Measurements from ENCODE around the gene ITPR1.

ITPR1 gene

DNA sequence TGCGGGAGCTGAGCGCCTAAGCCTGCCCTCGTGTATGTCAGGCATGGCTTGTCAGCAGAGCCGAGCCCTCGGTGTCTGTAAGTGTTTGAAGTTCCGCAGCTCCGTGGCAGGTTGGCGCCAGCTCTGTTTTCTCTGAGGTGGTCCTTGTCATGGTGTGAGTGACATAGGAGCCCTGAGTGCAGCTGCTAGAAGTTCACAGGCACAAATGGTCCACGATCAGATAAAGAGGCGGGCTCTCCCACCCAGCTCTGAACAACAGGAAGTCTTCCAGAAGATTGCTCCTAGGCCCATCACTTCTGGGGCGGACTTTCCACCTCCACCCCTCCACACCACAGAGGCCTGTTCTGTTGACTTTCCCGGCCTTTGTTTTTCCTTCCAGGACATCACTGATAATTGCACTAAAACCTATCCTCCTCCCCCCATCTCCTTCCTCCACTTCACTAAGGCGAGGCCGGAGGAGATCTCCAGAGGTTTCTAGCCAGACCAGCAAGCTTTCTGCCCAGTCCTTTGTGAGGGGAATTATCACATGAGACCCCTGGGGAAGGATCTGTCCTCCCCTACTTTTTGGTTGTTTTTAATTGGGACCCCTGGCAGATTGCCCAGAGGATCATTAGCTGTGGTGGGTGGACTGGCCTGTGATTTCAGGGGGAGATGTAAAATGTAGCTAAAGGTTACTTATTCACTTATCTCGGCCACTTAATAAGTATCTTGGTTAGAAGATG is 19.9 kb downstream of the ITPR1 start:
- no peaks in the 10 kb centered on the region for H3K9me3 Mint-ChIP-seq (ENCODE audit: low read depth)
- peaks cover 7% of the 10 kb centered on the region for H3K36me3 Mint-ChIP-seq
- H3K27me3 Mint-ChIP-seq = no peaks in the 10 kb centered on the region
- H3K27ac Mint-ChIP-seq = no peak overlapping the region
- H3K4me1 Mint-ChIP-seq (ENCODE audit: low read depth) = peaks cover 63% of the 10 kb centered on the region
- no peak overlapping the region for H3K4me3 Mint-ChIP-seq

DNA sequence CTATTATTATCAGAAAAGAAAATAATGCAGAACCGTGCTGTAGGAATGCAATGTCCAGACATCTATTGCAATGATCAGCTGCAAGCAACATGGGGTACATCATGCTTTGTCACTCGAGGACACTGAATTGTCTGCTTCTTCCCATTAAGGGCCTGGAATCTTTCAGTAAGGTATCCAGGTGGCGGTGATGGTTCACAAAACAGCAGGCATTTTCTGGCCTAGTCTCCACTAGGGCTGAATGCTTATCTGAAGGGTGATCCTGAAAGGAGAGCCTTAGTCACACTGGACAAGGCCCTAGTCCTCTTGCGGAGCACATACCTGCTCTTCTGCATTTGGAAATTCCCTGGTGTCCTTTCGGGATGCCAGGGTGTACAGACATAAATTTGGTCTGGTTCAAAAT is 21.2 kb downstream of the ITPR1 start:
- Mint-ChIP-seq H3K27me3 (no peaks in the 10 kb centered on the region), H3K9me3 (ENCODE audit: low read depth) (no peaks in the 10 kb centered on the region), H3K4me1 (ENCODE audit: low read depth) (peaks cover 65% of the 10 kb centered on the region), H3K4me3 (no peak overlapping the region), H3K27ac (peak overlapping the region; percentile 46), H3K36me3 (peaks cover 7% of the 10 kb centered on the region)

DNA sequence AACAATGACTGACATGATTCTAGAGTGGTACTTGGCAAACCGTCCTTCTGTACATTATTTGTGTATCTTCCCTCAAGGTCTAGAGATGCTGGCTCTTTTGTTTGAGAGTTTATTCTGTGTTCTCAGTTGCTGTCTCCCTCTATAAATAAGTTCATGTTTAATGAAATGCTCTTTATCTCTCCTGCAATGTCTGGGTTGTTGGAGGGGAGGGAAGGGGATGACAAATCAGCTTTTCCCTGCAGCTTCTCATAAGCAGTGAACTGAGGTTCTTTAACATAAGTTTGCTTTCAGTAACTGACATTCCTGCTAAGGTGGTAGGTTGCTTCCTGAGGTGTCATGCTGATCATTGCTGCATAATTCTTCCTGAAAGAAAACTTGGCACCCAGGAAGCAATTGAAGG is 21.8 kb downstream of the ITPR1 start:
- no peaks in the 10 kb centered on the region for H3K27me3 Mint-ChIP-seq
- H3K9me3 Mint-ChIP-seq (ENCODE audit: low read depth) = no peaks in the 10 kb centered on the region
- peak overlapping the region; percentile 64 for H3K27ac Mint-ChIP-seq
- H3K36me3 Mint-ChIP-seq = peaks cover 7% of the 10 kb centered on the region
- H3K4me1 Mint-ChIP-seq (ENCODE audit: low read depth) = peaks cover 70% of the 10 kb centered on the region
- no peak overlapping the region for H3K4me3 Mint-ChIP-seq

DNA sequence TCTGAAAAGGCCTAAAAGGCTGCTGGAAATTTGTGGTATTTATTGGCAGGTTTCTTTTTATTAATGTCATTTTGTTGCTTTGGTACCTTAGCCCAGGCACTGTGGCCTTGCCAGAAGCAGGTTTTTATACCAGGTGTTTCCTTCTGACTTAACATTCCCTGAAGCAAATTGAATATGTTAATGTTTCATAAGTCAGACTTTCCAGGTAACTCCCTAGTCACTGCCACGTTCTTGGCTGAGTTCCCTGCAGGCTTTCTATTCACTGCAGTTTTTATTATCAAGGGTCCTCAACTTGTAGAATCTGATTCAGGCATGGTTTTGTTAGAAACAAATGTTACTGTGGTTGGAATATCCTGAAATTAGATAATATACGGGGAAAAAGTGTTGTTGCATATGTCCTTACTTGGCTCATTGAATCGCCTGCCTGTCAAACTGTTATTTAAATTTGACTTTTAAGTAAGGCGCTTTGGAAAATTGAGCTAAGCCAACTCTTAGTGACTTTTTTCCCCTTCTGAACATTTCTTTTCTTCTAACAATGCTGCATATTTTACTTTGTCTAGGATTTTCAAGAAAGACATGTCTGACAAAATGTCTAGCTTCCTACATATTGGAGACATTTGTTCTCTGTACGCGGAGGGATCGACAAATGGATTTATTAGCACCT is 22.9 kb downstream of the ITPR1 start:
- H3K4me3 Mint-ChIP-seq = no peak overlapping the region
- peak overlapping the region; percentile 9 for H3K27ac Mint-ChIP-seq
- no peaks in the 10 kb centered on the region for H3K27me3 Mint-ChIP-seq
- peaks cover 7% of the 10 kb centered on the region for H3K36me3 Mint-ChIP-seq
- H3K4me1 Mint-ChIP-seq (ENCODE audit: low read depth) = peaks cover 66% of the 10 kb centered on the region
- H3K9me3 Mint-ChIP-seq (ENCODE audit: low read depth) = no peaks in the 10 kb centered on the region

DNA sequence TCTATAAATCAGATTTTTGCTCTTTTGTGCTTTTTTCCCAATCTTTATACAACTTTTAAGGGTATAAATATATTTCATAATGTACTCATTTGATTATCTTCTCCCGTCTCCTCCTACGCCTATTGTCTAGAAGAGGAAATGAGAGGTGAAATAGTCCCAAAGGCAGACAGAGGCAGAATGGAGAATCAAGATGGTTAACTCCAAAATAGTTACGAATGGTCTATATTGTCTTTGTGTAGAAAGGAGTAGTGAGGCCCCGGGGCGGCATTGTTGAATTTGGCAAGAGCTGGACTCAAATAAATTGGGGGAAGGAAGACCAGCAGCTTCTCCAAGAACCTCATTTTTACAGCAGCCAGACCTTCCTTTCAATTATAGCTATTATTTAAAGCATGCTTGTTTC is 23.9 kb downstream of the ITPR1 start:
- Mint-ChIP-seq H3K4me3 (no peak overlapping the region), H3K4me1 (ENCODE audit: low read depth) (peaks cover 61% of the 10 kb centered on the region), H3K27ac (peak overlapping the region; percentile 90)

DNA sequence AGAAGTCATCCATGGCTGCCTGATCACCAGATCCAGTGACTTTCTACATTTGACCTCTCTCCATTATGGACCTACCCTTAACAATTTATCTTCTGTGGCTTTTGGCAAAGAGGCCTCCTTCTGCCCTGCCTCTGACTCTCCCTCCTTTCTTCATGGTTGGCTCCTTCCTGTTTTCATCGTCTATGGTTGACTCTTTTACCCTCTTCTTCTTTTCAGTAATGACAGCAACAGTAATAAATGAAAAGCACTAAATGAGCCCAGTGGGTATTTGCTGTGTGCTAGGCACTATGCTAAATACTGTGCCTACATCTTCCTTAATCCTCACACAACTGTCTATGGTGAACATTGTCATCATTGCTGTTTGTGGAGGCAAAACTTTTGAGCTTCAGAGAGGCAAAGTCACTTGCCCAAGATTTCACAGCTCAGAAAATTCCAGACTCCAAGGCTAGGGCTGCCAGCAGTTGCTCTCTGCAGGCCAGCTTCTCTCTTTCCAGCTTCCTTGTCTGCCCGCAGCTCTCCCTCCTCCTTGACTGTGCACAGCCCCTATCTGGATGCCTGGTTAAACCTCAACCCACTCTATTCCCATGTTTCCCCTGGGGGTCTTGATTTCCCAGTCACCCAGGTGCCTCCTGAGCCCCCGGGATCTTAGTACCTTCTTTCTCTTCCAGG is 24.6 kb downstream of the ITPR1 start:
- no peaks in the 10 kb centered on the region for H3K27me3 Mint-ChIP-seq
- H3K4me1 Mint-ChIP-seq (ENCODE audit: low read depth) = peaks cover 55% of the 10 kb centered on the region
- peaks cover 8% of the 10 kb centered on the region for H3K36me3 Mint-ChIP-seq
- no peak overlapping the region for H3K4me3 Mint-ChIP-seq
- H3K27ac Mint-ChIP-seq = peak overlapping the region; percentile 90
- H3K9me3 Mint-ChIP-seq (ENCODE audit: low read depth) = no peaks in the 10 kb centered on the region

More for the DNA sequence above, 23.9 kb downstream of the ITPR1 start:
- no peaks in the 10 kb centered on the region for H3K9me3 Mint-ChIP-seq (ENCODE audit: low read depth)
- H3K36me3 Mint-ChIP-seq = peaks cover 5% of the 10 kb centered on the region
- H3K27me3 Mint-ChIP-seq = no peaks in the 10 kb centered on the region

DNA sequence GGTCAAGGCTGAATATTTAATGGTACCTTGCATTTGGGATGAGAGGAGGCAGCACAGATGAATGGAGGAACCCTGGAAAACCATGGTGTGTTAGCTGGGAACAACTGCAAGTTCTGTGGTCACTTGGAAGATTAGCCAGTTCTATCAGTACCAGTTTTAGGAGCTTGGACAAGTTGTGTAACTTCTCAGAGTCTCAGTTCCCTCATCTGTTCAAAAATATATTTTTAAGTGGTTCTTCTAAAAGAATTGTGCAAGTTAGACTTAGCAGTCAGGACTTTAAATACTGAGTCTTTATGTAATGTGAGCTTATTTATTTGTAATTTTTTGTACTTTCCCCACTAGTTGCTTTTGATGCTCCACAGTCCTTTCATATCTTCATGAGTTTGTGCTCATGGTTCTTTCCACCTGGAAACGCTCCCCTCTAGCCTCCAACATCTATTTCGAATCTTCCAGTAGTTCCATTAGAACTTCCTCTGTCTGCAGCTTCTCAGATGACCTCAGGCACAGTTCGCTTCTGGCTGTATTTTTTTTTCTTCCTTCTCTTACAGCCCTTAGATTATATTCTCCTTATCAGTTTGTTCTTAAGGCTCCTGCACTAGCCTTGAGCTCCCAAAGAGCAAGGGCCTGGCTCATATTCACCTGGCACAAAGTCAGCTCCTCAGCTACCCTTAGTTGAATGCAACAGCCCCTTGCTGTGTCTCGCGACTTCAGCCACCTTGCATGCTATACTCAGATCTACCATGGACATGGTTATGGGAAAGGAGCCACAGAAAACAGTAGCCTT is 27.1 kb downstream of the ITPR1 start:
- peaks cover 14% of the 10 kb centered on the region for H3K36me3 Mint-ChIP-seq

DNA sequence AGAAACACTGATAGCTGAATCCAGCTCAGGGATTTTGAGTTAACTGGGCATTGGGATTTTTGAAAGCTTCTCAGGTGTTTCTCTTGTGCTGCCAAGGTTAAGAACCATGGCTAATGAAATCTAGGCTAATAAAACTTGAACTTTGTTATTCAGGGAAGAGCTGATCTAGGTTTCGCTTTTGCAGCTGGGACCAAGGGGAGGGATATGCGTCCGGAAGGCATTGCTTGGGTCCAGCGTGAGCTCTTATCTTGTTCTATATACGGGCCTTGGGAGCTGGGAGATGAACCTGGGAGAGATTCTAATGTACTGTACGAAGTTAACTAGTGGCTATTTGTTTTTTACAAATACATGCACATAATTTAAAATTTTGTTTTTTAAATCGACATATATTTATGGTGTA is 29.8 kb downstream of the ITPR1 start:
- H3K9me3 Mint-ChIP-seq (ENCODE audit: low read depth) = no peaks in the 10 kb centered on the region
- no peaks in the 10 kb centered on the region for H3K27me3 Mint-ChIP-seq
- H3K4me1 Mint-ChIP-seq (ENCODE audit: low read depth) = peaks cover 41% of the 10 kb centered on the region
- peaks cover 18% of the 10 kb centered on the region for H3K36me3 Mint-ChIP-seq
- no peak overlapping the region for H3K4me3 Mint-ChIP-seq
- no peak overlapping the region for H3K27ac Mint-ChIP-seq

More for the DNA sequence above, 27.1 kb downstream of the ITPR1 start:
- no peak overlapping the region for H3K4me3 Mint-ChIP-seq
- H3K4me1 Mint-ChIP-seq (ENCODE audit: low read depth) = peaks cover 47% of the 10 kb centered on the region
- H3K27ac Mint-ChIP-seq = peak overlapping the region; percentile 90
- H3K9me3 Mint-ChIP-seq (ENCODE audit: low read depth) = no peaks in the 10 kb centered on the region
- H3K27me3 Mint-ChIP-seq = no peaks in the 10 kb centered on the region

DNA sequence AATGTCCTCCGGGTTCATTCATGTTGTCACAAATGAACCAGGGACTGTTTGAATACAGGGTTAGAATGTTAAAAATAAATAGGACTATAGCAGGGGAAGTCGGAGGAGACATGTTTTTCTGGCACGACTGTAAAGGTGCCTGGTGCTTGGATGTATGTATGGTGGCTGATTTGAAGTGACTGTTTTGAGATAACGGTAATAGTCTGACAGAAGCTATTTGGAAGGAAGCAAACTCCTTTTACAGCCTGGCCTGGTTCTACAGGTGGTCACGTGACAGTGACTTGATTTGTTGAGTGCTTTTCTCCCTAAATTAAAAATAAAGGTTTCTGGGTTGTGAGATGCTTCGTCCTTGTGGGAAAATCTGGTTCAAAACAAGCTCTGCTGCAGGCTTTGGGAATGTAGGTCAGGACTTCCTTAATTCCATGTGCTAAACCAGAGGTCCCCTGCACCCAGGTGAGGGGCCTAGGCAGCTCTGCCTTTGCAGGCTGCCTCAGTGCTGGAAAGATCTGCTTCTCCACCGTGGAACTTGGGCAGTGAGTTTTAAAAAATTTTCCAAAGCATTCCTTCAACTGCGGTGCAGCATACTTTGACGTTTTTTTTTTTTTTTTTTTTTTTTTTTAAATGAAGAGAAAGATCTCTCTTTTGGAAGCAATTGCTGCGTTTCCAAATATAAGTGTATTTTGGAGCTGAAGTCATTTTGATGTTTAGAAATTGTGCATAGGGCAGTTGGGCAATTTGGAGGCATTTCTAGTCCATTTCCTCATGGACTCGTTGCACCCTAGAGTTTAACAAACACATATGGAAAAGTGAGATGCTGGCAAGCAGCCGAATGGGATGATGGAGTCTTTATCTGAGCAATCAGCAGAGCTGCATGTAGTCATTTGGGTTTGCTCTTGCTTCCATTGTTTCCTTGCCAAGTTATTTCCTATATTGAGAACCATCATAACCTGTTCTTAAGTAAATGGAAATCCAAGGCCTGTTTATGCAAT is 30.9 kb downstream of the ITPR1 start:
- Mint-ChIP-seq H3K4me3 (no peak overlapping the region), H3K4me1 (ENCODE audit: low read depth) (peaks cover 35% of the 10 kb centered on the region), H3K27ac (no peak overlapping the region), H3K27me3 (no peaks in the 10 kb centered on the region), H3K36me3 (peaks cover 18% of the 10 kb centered on the region), H3K9me3 (ENCODE audit: low read depth) (no peaks in the 10 kb centered on the region)

DNA sequence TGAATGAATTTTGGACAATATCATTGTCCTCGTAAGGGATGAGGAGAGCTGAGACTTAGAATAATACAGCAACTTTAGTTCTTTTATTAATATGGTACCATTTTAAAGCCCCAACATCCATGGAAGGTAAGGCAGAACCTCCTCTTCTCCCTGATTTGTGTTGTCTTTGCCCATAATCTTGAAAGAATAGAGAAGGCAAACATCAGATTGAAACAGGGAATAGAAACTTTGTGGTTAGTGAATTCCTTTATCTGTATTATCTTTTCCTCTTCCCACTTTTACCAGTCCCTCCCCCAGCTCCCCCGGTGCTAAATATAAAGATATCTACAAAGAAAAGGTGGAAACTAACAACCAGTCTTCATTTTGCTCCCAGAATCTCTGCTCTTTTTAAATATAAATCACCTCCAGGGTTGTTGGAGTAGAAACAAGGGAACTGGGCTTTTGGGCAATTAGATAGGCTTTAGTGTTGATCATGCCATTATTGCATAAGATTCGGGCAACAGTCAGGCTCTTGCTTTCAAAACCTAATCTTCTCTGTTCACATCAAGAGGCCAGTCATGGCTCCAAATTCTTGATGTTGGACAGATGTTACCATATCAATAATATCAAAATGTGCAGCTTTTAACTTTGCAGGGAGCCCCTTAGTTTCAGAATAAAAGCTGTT is 32.5 kb downstream of the ITPR1 start:
- Mint-ChIP-seq H3K27ac (no peak overlapping the region), H3K36me3 (peaks cover 21% of the 10 kb centered on the region), H3K9me3 (ENCODE audit: low read depth) (no peaks in the 10 kb centered on the region), H3K27me3 (no peaks in the 10 kb centered on the region), H3K4me3 (no peak overlapping the region), H3K4me1 (ENCODE audit: low read depth) (peaks cover 30% of the 10 kb centered on the region)

DNA sequence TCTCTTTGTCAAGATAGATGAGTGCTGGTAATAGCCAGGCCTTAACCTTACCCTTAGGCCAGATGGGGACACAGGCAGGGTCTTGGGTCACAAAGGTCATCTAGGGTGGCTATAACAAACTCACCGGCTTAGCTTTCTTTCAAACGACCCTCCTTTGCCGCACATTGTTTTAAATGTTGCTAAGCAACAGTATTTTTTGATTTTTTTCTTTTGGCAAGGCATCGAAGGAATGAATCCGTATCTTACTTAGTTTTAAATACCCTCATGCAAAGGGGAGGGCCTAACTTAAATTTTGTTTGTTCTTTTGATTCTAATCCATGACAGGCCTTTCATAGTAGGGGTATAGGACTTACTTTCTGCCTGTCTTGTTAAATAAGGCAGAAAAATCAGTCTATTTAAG is 35.2 kb downstream of the ITPR1 start:
- no peaks in the 10 kb centered on the region for H3K27me3 Mint-ChIP-seq
- peaks cover 48% of the 10 kb centered on the region for H3K4me1 Mint-ChIP-seq (ENCODE audit: low read depth)
- H3K27ac Mint-ChIP-seq = no peak overlapping the region
- H3K9me3 Mint-ChIP-seq (ENCODE audit: low read depth) = no peaks in the 10 kb centered on the region
- H3K36me3 Mint-ChIP-seq = peaks cover 18% of the 10 kb centered on the region
- H3K4me3 Mint-ChIP-seq = no peak overlapping the region

DNA sequence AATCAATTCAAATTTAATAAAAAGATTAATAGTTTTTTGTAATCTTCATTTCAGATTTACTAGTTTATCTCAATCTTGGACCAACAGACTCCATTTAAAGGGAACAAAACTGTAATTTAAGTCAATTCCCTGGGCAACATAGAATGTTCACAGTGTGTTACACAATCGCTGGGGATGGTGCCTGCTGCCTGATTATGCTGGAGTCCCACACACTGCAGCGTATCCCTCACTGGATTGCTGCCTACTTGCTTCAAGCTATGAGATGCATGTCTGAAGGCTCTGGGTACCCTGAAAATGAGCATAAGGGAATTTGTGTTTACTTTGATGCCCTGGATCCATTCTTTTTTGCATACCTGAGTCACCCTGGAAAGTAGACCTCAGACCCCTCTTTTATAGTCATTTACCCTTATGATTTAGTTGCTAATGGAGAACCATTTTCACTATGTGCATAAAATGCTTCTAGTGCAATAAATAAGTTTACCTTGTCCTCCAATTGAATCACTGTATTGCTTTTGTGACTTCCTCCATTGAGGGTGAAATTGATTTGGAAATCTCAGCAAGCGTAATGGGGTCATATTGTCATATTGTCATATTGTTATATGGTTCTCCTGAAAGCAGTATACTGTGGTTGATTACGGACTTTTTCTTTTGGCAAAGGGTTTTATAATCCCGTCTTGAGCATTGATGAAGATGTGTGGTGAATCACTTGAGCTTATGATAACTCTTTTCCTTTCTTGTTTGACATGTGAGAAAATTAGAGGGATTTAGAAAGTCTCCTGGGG is 35.9 kb downstream of the ITPR1 start:
- H3K36me3 Mint-ChIP-seq = peaks cover 16% of the 10 kb centered on the region
- no peaks in the 10 kb centered on the region for H3K9me3 Mint-ChIP-seq (ENCODE audit: low read depth)
- peaks cover 51% of the 10 kb centered on the region for H3K4me1 Mint-ChIP-seq (ENCODE audit: low read depth)
- H3K27ac Mint-ChIP-seq = no peak overlapping the region
- no peaks in the 10 kb centered on the region for H3K27me3 Mint-ChIP-seq
- H3K4me3 Mint-ChIP-seq = no peak overlapping the region
